GM23248 (cell line): ENCODE measurements around the gene LYST. TPM values are rescaled to one million over a fixed set of nuclear protein-coding genes. Genes with fewer than 3 reads are reported as not detected.

Experiments
- DNase-seq: peaks from one replicate; pipeline ENCODE4 v3.0.0-alpha.2; 2015
- H2AFZ ChIP-seq: fragments of 200-600 bp; sonication (generic); 2 replicates; pipeline ENCODE4 v1.6.1; 2016; ENCODE audit warnings: antibody characterized with exemption
- H3F3A ChIP-seq: fragments of 200-600 bp; sonication (generic); 2 replicates; pipeline ENCODE4 v1.6.1; 2016; ENCODE audit warnings: mild to moderate bottlenecking, antibody characterized with exemption, mixed run types; ENCODE audit not compliant: insufficient read depth
- H3K27ac ChIP-seq: fragments of 200-600 bp; sonication (generic); 2 replicates; pipeline ENCODE4 v1.5.1; 2016; ENCODE audit warnings: mild to moderate bottlenecking
- H3K27me3 ChIP-seq: fragments of 200-600 bp; sonication (generic); replicated peaks from 2 replicates; pipeline ENCODE4 v1.6.1; 2016; ENCODE audit warnings: mild to moderate bottlenecking; ENCODE audit not compliant: insufficient read depth
- H3K36me3 ChIP-seq: fragments of 200-600 bp; sonication (generic); 2 replicates; pipeline ENCODE4 v1.6.1; 2016; ENCODE audit warnings: low read depth, mild to moderate bottlenecking
- H3K4me1 ChIP-seq: fragments of 200-600 bp; sonication (generic); 2 replicates; pipeline ENCODE4 v1.6.1; 2016; ENCODE audit warnings: mild to moderate bottlenecking; ENCODE audit not compliant: insufficient read depth
- H3K4me2 ChIP-seq: fragments of 200-600 bp; sonication (generic); one replicate; pipeline ENCODE4 v1.6.1; 2016; ENCODE audit warnings: mild to moderate bottlenecking; ENCODE audit not compliant: unreplicated experiment
- H3K4me3 ChIP-seq: fragments of 200-600 bp; sonication (generic); 2 replicates; pipeline ENCODE4 v1.5.1; 2016; ENCODE audit warnings: mild to moderate bottlenecking
- H3K79me2 ChIP-seq: fragments of 200-600 bp; sonication (generic); 2 replicates; pipeline ENCODE4 v1.6.1; 2016; ENCODE audit warnings: mild to moderate bottlenecking; ENCODE audit not compliant: insufficient read depth
- H3K9ac ChIP-seq: fragments of 200-600 bp; sonication (generic); 2 replicates; pipeline ENCODE4 v1.6.1; 2016; ENCODE audit warnings: mild to moderate bottlenecking
- H3K9me2 ChIP-seq: fragments of 200-600 bp; sonication (generic); 2 replicates; pipeline ENCODE4 v1.6.1; 2016; ENCODE audit warnings: mixed run types, mild to moderate bottlenecking, moderate library complexity; ENCODE audit not compliant: insufficient read depth
- H3K9me3 ChIP-seq: fragments of 200-600 bp; sonication (generic); one replicate; pipeline ENCODE4 v1.6.1; 2017; ENCODE audit warnings: low read depth
- H4K20me1 ChIP-seq: fragments of 200-600 bp; sonication (generic); 2 replicates; pipeline ENCODE4 v1.6.0; 2016; ENCODE audit not compliant: insufficient read depth
- EZH2 ChIP-seq: fragments of 200-600 bp; sonication (generic); IDR thresholded peaks from 2 replicates; pipeline ENCODE4 v1.6.1; 2018; ENCODE audit warnings: antibody characterized with exemption, mild to moderate bottlenecking; ENCODE audit not compliant: insufficient read depth, poor library complexity, severe bottlenecking
- EZH2phosphoT487 ChIP-seq: fragments of 200-600 bp; sonication (generic); IDR thresholded peaks from 2 replicates; pipeline ENCODE4 v1.6.1; 2018; ENCODE audit warnings: antibody characterized with exemption, moderate library complexity, mild to moderate bottlenecking, low read depth; ENCODE audit not compliant: insufficient read depth
- WGBS, 2 experiments: methylation state at CpG; one replicate each; pipeline ENCODE4 v1.1.6; 2015 to 2017; ENCODE audit warnings: low lambda C conversion rate in 2 of 2, low coverage in 1 of 2; ENCODE audit errors: missing lambda C conversion rate in 2 of 2; 5-methylcytosine and 5-hydroxymethylcytosine counted together
- in situ Hi-C: fragments of 300-500 bp; cut with MboI; formaldehyde crosslinking; loops from 2 replicates; pipeline ENCODE4 v1.15.0; 2020
- polyA plus RNA-seq: library from polyadenylated mRNA; unstranded; fragments of >200 nt; fragmentation: Nextera tagmentation; extraction: Ambion mirVana; gene quantifications from 2 replicates; pipeline ENCODE4 v1.2.1, GENCODE V29; 2016
- total RNA-seq: library from RNA; depleted of rRNA; stranded (reverse); fragments of >200 nt; shearing (Covaris generic); gene quantifications from 2 replicates; pipeline ENCODE4 v1.2.3, GENCODE V29; 2014

Gene LYST
- total and polyA plus RNA-seq, 2 experiments from 2014 or later = 5.1 to 9.0 TPM

- no peaks in the 10 kb centered on the region for H3K4me1 ChIP-seq
- TF ChIP-seq EZH2 (no peak), EZH2phosphoT487 (no peak)
- no peak overlapping the region for H3K4me3 ChIP-seq
- H3K9me2 ChIP-seq = no peaks in the 10 kb centered on the region
- no peak overlapping the region for H3K9ac ChIP-seq
- H2AFZ ChIP-seq = no peak overlapping the region
- no peaks in the 10 kb centered on the region for H4K20me1 ChIP-seq
- DNase-seq = no peak
- H3K79me2 ChIP-seq = no peaks in the 10 kb centered on the region
- no peak overlapping the region for H3K4me2 ChIP-seq
- in situ Hi-C loops = no loop called here
- peaks cover 14% of the 10 kb centered on the region; the same call in 1 of the 2 replicates for H3K36me3 ChIP-seq
- no peaks in the 10 kb centered on the region for H3K27me3 ChIP-seq
- H3K27ac ChIP-seq = no peak overlapping the region
- 75 to 79% methylated on average over 2 of the region's 2 CpGs for WGBS, 2 experiments
- no peaks in the 10 kb centered on the region for H3F3A ChIP-seq
- H3K9me3 ChIP-seq = no peaks in the 10 kb centered on the region
Observed at GRCh38 chr1:235748747-235749146, 118.0 kb downstream of the LYST start.

GRCh38 chr1:235746245-235746644 is 120.5 kb downstream of the LYST start:
- Histone ChIP-seq H3K4me2 (no peak overlapping the region), H3K79me2 (no peaks in the 10 kb centered on the region), H3F3A (peaks cover 7% of the 10 kb centered on the region), H4K20me1 (no peaks in the 10 kb centered on the region), H3K9me3 (no peaks in the 10 kb centered on the region), H3K27ac (no peak overlapping the region), H3K4me1 (peaks cover 9% of the 10 kb centered on the region), H2AFZ (no peak overlapping the region), H3K9me2 (no peaks in the 10 kb centered on the region), H3K9ac (no peak overlapping the region), H3K27me3 (no peaks in the 10 kb centered on the region), H3K36me3 (0 out of 2 replicates have a peak, but pooled peaks cover 14% of the 10 kb centered on the region), H3K4me3 (no peak overlapping the region)
- in situ Hi-C loops = no loop called here
- WGBS, 2 experiments = 93 to 96% methylated on average over 6 of the region's 6 CpGs
- DNase-seq = no peak
- TF ChIP-seq EZH2 (no peak), EZH2phosphoT487 (no peak)

- Histone ChIP-seq H3K27ac (no peak overlapping the region), H3K36me3 (0 out of 2 replicates have a peak, but pooled peaks cover 14% of the 10 kb centered on the region), H3K79me2 (no peaks in the 10 kb centered on the region), H3K4me1 (peaks cover 14% of the 10 kb centered on the region), H3F3A (peaks cover 12% of the 10 kb centered on the region), H4K20me1 (no peaks in the 10 kb centered on the region), H3K4me3 (no peak overlapping the region), H3K9me2 (no peaks in the 10 kb centered on the region), H3K9me3 (no peaks in the 10 kb centered on the region), H2AFZ (no peak overlapping the region), H3K9ac (no peak overlapping the region), H3K27me3 (no peaks in the 10 kb centered on the region), H3K4me2 (no peak overlapping the region)
- TF ChIP-seq EZH2 (no peak), EZH2phosphoT487 (no peak)
- in situ Hi-C loops = no loop called here
- DNase-seq = no peak
- 94 to 96% methylated on average over 4 of the region's 4 CpGs for WGBS, 2 experiments
Observed at GRCh38 chr1:235745503-235746136, 121.1 kb downstream of the LYST start.

- no peak overlapping the region for H3K4me3 ChIP-seq
- H3K4me2 ChIP-seq = no peak overlapping the region
- no peaks in the 10 kb centered on the region for H3K27me3 ChIP-seq
- H2AFZ ChIP-seq = no peak overlapping the region
- WGBS, 2 experiments = 95 to 96% methylated on average over 5 of the region's 5 CpGs
- H3F3A ChIP-seq = peaks cover 31% of the 10 kb centered on the region
- H3K9me2 ChIP-seq = no peaks in the 10 kb centered on the region
- H3K9ac ChIP-seq = no peak overlapping the region
- no peaks in the 10 kb centered on the region for H3K9me3 ChIP-seq
- H3K4me1 ChIP-seq = peaks cover 35% of the 10 kb centered on the region
- DNase-seq = no peak
- no peaks in the 10 kb centered on the region for H3K79me2 ChIP-seq
- no peaks in the 10 kb centered on the region for H4K20me1 ChIP-seq
- H3K36me3 ChIP-seq = 0 out of 2 replicates have a peak, but pooled peaks cover 14% of the 10 kb centered on the region
- H3K27ac ChIP-seq = no peak overlapping the region
- no peak for TF ChIP-seq EZH2
- TF ChIP-seq EZH2phosphoT487 = no peak
- in situ Hi-C loops = no loop called here
Observed at GRCh38 chr1:235742914-235743599, 123.6 kb downstream of the LYST start.
